K562 treated with DMSO at 1 percent for 12 hours (cell line): ENCODE data around the gene MSH5. TPM values are rescaled to one million over a fixed set of nuclear protein-coding genes. Genes with fewer than 3 reads are reported as not detected.

Experiments used
- total RNA-seq: library from RNA; unstranded; fragments of 300-600 nt; gene quantifications from 2 replicates; pipeline ENCODE4 v1.2.3, GENCODE V29; 2022; ENCODE audit not compliant: insufficient read depth

Gene MSH5
- total RNA-seq, 1 experiment from 2014 or later: 39.6 TPM

Other genes with a start within 250 kb of the MSH5 start
- gene MICB, start 241.9 kb upstream of the MSH5 start, total RNA-seq: 19.2 and 35.6 TPM in 2 replicates
- gene MCCD1, start 211.0 kb upstream of the MSH5 start, total RNA-seq: not detected in 2 replicates
- 110 and 208 TPM in 2 replicates for gene DDX39B, start 198.0 kb upstream of the MSH5 start, total RNA-seq
- gene ATP6V1G2, start 193.4 kb upstream of the MSH5 start, total RNA-seq: not detected in 2 replicates
- 65.2 and 74.9 TPM in 2 replicates for gene NFKBIL1, start 192.4 kb upstream of the MSH5 start, total RNA-seq
- 1.2 TPM in 1 of 2 replicates, not detected in the other for gene LTA, start 167.7 kb upstream of the MSH5 start, total RNA-seq
- gene TNF, start 164.4 kb upstream of the MSH5 start, total RNA-seq: not detected in 2 replicates
- gene LTB, start 157.6 kb upstream of the MSH5 start, total RNA-seq: 1.1 TPM in 1 of 2 replicates, not detected in the other
- gene LST1, start 153.7 kb upstream of the MSH5 start, total RNA-seq: 3.7 and 5.1 TPM in 2 replicates
- gene NCR3, start 147.0 kb upstream of the MSH5 start, total RNA-seq: 2.2 TPM in 1 of 2 replicates, not detected in the other
- 8.8 and 20.6 TPM in 2 replicates for gene AIF1, start 124.8 kb upstream of the MSH5 start, total RNA-seq
- 149 and 261 TPM in 2 replicates for gene PRRC2A, start 119.3 kb upstream of the MSH5 start, total RNA-seq
- 285 and 425 TPM in 2 replicates for gene BAG6, start 87.3 kb upstream of the MSH5 start, total RNA-seq
- gene APOM, start 84.1 kb upstream of the MSH5 start, total RNA-seq: 3.6 and 14.1 TPM in 2 replicates
- 22.4 and 35.6 TPM in 2 replicates for gene C6orf47, start 79.2 kb upstream of the MSH5 start, total RNA-seq
- gene GPANK1, start 75.0 kb upstream of the MSH5 start, total RNA-seq: 48.9 and 50.1 TPM in 2 replicates
- gene CSNK2B, start 73.9 kb upstream of the MSH5 start, total RNA-seq: 524 and 598 TPM in 2 replicates
- gene LY6G5B, start 70.0 kb upstream of the MSH5 start, total RNA-seq: 2.1 and 12.9 TPM in 2 replicates
- not detected in 2 replicates for gene LY6G5C, start 58.9 kb upstream of the MSH5 start, total RNA-seq
- gene ABHD16A, start 36.7 kb upstream of the MSH5 start, total RNA-seq: 80.3 and 103 TPM in 2 replicates
- gene LY6G6F, start 33.1 kb upstream of the MSH5 start, total RNA-seq: not detected in 2 replicates
- gene LY6G6D, start 24.7 kb upstream of the MSH5 start, total RNA-seq: not detected in 2 replicates
- gene LY6G6C, start 18.3 kb upstream of the MSH5 start, total RNA-seq: not detected in 2 replicates
- not detected in 2 replicates for gene MPIG6B, start 16.6 kb upstream of the MSH5 start, total RNA-seq
- gene DDAH2, start 10.7 kb upstream of the MSH5 start, total RNA-seq: 45.6 and 57.2 TPM in 2 replicates
- gene CLIC1, start 3.5 kb upstream of the MSH5 start, total RNA-seq: 1,195 and 1,297 TPM in 2 replicates
- 6.8 and 8.2 TPM in 2 replicates for gene SAPCD1, start 22.7 kb downstream of the MSH5 start, total RNA-seq
- gene VWA7, start 37.3 kb downstream of the MSH5 start, total RNA-seq: 1.5 and 6.2 TPM in 2 replicates
- gene VARS1, start 55.7 kb downstream of the MSH5 start, total RNA-seq: 86.3 and 98.8 TPM in 2 replicates
- 150 and 173 TPM in 2 replicates for gene LSM2, start 67.0 kb downstream of the MSH5 start, total RNA-seq
- 3.4 and 6.2 TPM in 2 replicates for gene HSPA1L, start 75.3 kb downstream of the MSH5 start, total RNA-seq
- 632 and 775 TPM in 2 replicates for gene HSPA1A, start 75.5 kb downstream of the MSH5 start, total RNA-seq
- gene HSPA1B, start 87.7 kb downstream of the MSH5 start, total RNA-seq: 409 and 626 TPM in 2 replicates
- 218 and 311 TPM in 2 replicates for gene NEU1, start 122.8 kb downstream of the MSH5 start, total RNA-seq
- gene SLC44A4, start 139.0 kb downstream of the MSH5 start, total RNA-seq: 9.6 and 13.1 TPM in 2 replicates
- gene EHMT2, start 157.7 kb downstream of the MSH5 start, total RNA-seq: 62.9 and 90.8 TPM in 2 replicates
- gene ZBTB12, start 162.1 kb downstream of the MSH5 start, total RNA-seq: 3.8 and 4.7 TPM in 2 replicates
- gene C2, start 187.7 kb downstream of the MSH5 start, total RNA-seq: 8.2 and 11.3 TPM in 2 replicates
- 1.1 TPM in 1 of 2 replicates, not detected in the other for gene CFB, start 206.1 kb downstream of the MSH5 start, total RNA-seq
- gene NELFE, start 219.0 kb downstream of the MSH5 start, total RNA-seq: 77.2 and 101 TPM in 2 replicates
- 52.5 and 70.7 TPM in 2 replicates for gene SKIC2, start 219.2 kb downstream of the MSH5 start, total RNA-seq
- gene DXO, start 232.1 kb downstream of the MSH5 start, total RNA-seq: 16.1 and 31.2 TPM in 2 replicates
- 1.9 and 6.4 TPM in 2 replicates for gene C4A, start 242.1 kb downstream of the MSH5 start, total RNA-seq